Karpas-422 (cell line): ENCODE data around the gene BMERB1. TPM values are rescaled to one million over a fixed set of nuclear protein-coding genes. Genes with fewer than 3 reads are reported as not detected.

Experiments used
- DNase-seq: peaks from one replicate; pipeline ENCODE4 v3.0.0-alpha.2; 2015
- H2AFZ ChIP-seq: fragments of 200-600 bp; sonication (generic); 2 replicates; pipeline ENCODE4 v1.6.1; 2014; ENCODE audit warnings: antibody characterized with exemption, low read length, mixed read lengths
- H3K27ac ChIP-seq: fragments of 200-600 bp; sonication (generic); 2 replicates; pipeline ENCODE4 v1.5.1; 2014; ENCODE audit warnings: mild to moderate bottlenecking, low read length, moderate library complexity
- H3K27me3 ChIP-seq: fragments of 200-600 bp; sonication (generic); 2 replicates; pipeline ENCODE4 v1.6.1; 2014; ENCODE audit warnings: low read length, mixed read lengths
- H3K36me3 ChIP-seq: fragments of 200-600 bp; sonication (generic); 2 replicates; pipeline ENCODE4 v1.6.1; 2014; ENCODE audit warnings: low read length, mixed read lengths; ENCODE audit not compliant: insufficient read depth
- H3K4me1 ChIP-seq: fragments of 200-600 bp; sonication (generic); 2 replicates; pipeline ENCODE4 v1.6.1; 2014; ENCODE audit warnings: mild to moderate bottlenecking, low read length, mixed read lengths
- H3K4me2 ChIP-seq: fragments of 200-600 bp; sonication (generic); 2 replicates; pipeline ENCODE4 v1.6.1; 2014; ENCODE audit warnings: low read length, low read depth, mild to moderate bottlenecking; ENCODE audit not compliant: poor library complexity, severe bottlenecking
- H3K4me3 ChIP-seq: fragments of 200-600 bp; sonication (generic); 2 replicates; pipeline ENCODE4 v1.5.1; 2014; ENCODE audit warnings: mild to moderate bottlenecking, antibody characterized with exemption, low read length, mixed read lengths
- H3K79me2 ChIP-seq: fragments of 200-600 bp; sonication (generic); 2 replicates; pipeline ENCODE4 v1.6.1; 2014; ENCODE audit warnings: mild to moderate bottlenecking, low read length, mixed read lengths
- H3K9ac ChIP-seq: fragments of 200-600 bp; sonication (generic); 2 replicates; pipeline ENCODE4 v1.6.0; 2014; ENCODE audit warnings: low read length
- H3K9me2 ChIP-seq: fragments of 200-600 bp; sonication (generic), shearing (Covaris generic); replicated peaks from 2 replicates; pipeline ENCODE4 v1.6.0; 2014; ENCODE audit warnings: mild to moderate bottlenecking, low read length, moderate library complexity; ENCODE audit not compliant: insufficient read depth
- H3K9me3 ChIP-seq: fragments of 300-700, 200-600 bp; sonication (generic); 2 replicates; pipeline ENCODE4 v1.6.1; 2014; ENCODE audit warnings: low read length, mixed read lengths
- H4K20me1 ChIP-seq: fragments of 200-600 bp; sonication (generic); 2 replicates; pipeline ENCODE4 v1.6.1; 2014; ENCODE audit warnings: mild to moderate bottlenecking, antibody characterized with exemption, low read length, low read depth; ENCODE audit not compliant: insufficient read depth
- total RNA-seq: library from RNA; depleted of rRNA; stranded (reverse); fragments of >200 nt; shearing (Covaris generic); gene quantifications from 2 replicates; pipeline ENCODE4 v1.2.3, GENCODE V29; 2014; ENCODE audit warnings: low replicate concordance

BMERB1 gene
- total RNA-seq, 1 experiment from 2014 or later, result 0.22 TPM

GRCh38 chr16:15585956-15586355, 151.6 kb downstream of the BMERB1 start:
- H3K4me3 ChIP-seq, result no peak overlapping the region
- no peak overlapping the region for H2AFZ ChIP-seq
- H3K36me3 ChIP-seq, result peaks cover 13% of the 10 kb centered on the region; the same call in 1 of the 2 replicates
- H3K4me2 ChIP-seq, result no peak overlapping the region
- H4K20me1 ChIP-seq, result no peaks in the 10 kb centered on the region
- H3K4me1 ChIP-seq, result peaks cover 7% of the 10 kb centered on the region
- no peaks in the 10 kb centered on the region for H3K79me2 ChIP-seq
- no peak overlapping the region for H3K27ac ChIP-seq
- H3K27me3 ChIP-seq, result no peaks in the 10 kb centered on the region
- no peaks in the 10 kb centered on the region for H3K9me2 ChIP-seq
- DNase-seq, result no peak
- peaks cover 6% of the 10 kb centered on the region; the same call in 1 of the 2 replicates for H3K9me3 ChIP-seq
- no peak overlapping the region for H3K9ac ChIP-seq

DNA sequence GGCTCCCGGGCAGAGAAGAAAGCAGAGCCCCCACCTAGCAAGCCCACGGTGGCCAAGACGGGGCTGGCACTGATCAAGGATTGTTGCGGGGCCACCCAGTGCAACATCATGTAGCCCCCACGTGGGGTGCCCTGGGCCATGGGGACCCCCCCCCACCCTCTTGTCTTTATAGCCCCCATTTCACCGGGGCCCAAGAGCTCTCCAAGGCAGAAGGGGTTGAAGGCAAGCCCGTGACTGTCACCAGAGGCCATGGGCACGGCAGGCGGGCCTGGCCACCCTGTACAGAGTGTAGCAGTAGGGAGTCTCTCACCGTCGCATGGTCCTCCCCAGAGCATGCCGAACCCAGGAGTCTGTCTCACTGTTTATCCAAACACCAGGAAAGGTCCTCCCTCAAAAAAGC, 152.3 kb downstream of the BMERB1 start:
- Histone ChIP-seq H3K9ac (no peak overlapping the region), H2AFZ (no peak overlapping the region), H3K4me2 (no peak overlapping the region), H3K9me2 (no peaks in the 10 kb centered on the region), H3K36me3 (peaks cover 13% of the 10 kb centered on the region; the same call in 1 of the 2 replicates), H3K27me3 (no peaks in the 10 kb centered on the region), H3K79me2 (no peaks in the 10 kb centered on the region), H3K27ac (no peak overlapping the region), H3K9me3 (peaks cover 6% of the 10 kb centered on the region; the same call in 1 of the 2 replicates), H3K4me3 (no peak overlapping the region), H3K4me1 (peaks cover 15% of the 10 kb centered on the region), H4K20me1 (no peaks in the 10 kb centered on the region)
- no peak for DNase-seq

DNA sequence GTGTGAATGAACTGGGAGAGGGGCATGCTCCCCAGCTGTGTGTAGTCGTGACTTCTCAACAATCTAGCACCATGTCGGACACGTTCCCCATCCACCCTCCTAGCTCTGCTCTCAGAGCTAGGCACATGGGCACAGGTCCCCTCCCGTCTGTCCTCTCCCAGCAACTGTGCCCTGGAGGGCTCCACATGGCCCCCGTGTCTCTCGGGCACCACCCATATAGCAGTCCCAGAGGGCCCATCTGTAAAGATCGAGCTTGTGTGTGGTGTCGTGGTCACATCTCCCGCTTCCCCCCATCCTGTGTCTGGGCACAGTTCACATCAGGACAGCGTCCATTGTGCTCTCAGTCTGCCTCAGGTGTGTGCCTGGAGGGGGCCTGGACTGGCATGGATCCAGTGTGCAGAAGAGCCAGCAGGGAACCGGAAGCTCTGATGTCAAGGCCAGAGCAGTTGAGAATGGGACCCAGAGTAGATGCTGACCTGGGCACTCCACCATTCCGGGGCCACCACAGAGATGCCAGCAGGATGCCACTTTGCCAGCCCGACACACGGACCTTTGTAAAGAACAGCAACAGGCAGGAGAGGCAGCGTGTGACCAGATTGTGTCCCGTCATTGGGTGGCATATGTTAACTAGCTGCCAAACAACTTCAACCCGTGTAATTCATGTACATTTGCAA, 152.9 kb downstream of the BMERB1 start:
- DNase-seq, result no peak
- Histone ChIP-seq H3K4me3 (no peak overlapping the region), H3K27me3 (no peaks in the 10 kb centered on the region), H3K9me2 (no peaks in the 10 kb centered on the region), H4K20me1 (no peaks in the 10 kb centered on the region), H3K79me2 (no peaks in the 10 kb centered on the region), H3K4me2 (no peak overlapping the region), H3K4me1 (peaks cover 19% of the 10 kb centered on the region), H3K27ac (no peak overlapping the region), H3K9me3 (peaks cover 6% of the 10 kb centered on the region; the same call in 1 of the 2 replicates), H2AFZ (no peak overlapping the region), H3K9ac (no peak overlapping the region), H3K36me3 (peaks cover 13% of the 10 kb centered on the region; the same call in 1 of the 2 replicates)

DNA sequence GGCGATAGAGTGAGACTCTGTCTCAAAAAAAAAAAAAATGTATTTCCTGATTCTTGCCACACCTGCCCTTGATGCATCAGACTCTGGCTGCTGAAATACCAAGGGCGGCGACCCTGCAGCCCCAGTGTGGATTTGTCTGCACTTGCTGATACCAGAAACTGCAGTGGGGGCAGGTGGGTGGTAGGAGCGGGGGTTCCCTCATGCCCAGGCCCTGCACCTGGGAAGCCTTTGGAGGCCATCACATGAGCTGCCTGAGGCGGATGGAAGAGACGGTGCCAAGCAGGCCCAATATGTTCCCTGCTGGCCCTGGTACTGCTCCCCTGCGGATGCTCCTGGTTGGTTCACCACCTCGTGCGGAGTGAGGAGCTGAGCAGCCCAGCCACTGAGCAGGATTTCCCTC, 157.9 kb downstream of the BMERB1 start:
- no peaks in the 10 kb centered on the region; the same call in 1 of the 2 replicates for H3K9me3 ChIP-seq
- H3K27ac ChIP-seq, result peak overlapping the region; percentile 94
- H3K79me2 ChIP-seq, result no peaks in the 10 kb centered on the region
- peak overlapping the region; percentile 57; the same call in 1 of the 2 replicates for H3K9ac ChIP-seq
- peaks cover 22% of the 10 kb centered on the region for H3K36me3 ChIP-seq
- H2AFZ ChIP-seq, result no peak overlapping the region
- no peaks in the 10 kb centered on the region for H3K27me3 ChIP-seq
- DNase-seq, result peak; percentile 61
- H4K20me1 ChIP-seq, result no peaks in the 10 kb centered on the region
- no peaks in the 10 kb centered on the region for H3K9me2 ChIP-seq
- H3K4me1 ChIP-seq, result peaks cover 29% of the 10 kb centered on the region
- H3K4me2 ChIP-seq, result no peak overlapping the region
- no peak overlapping the region for H3K4me3 ChIP-seq

DNA sequence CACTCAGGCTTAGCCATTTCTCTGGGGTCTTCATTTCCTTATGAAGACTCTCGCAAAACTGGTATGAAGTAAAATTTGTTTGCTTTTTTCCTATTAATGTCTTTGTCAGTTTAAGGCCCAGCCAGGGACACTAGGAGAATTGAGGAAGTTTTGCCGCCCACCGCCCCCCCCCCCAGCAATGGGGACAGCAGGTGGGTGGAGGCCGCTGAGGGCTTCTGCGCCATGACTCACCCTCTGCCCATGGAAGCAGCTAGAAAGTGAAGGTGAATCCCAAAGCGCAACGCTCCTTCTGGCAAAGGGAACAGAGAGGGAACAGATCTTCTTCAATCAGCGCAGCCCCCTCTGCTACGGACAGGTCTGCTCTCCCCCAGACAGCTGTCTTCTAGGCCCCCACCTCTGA, 158.8 kb downstream of the BMERB1 start:
- no peak overlapping the region for H3K4me3 ChIP-seq
- H4K20me1 ChIP-seq, result no peaks in the 10 kb centered on the region
- no peaks in the 10 kb centered on the region for H3K9me2 ChIP-seq
- H3K4me1 ChIP-seq, result peaks cover 29% of the 10 kb centered on the region
- peaks cover 13% of the 10 kb centered on the region for H3K36me3 ChIP-seq
- no peaks in the 10 kb centered on the region for H3K27me3 ChIP-seq
- H3K79me2 ChIP-seq, result no peaks in the 10 kb centered on the region
- no peaks in the 10 kb centered on the region for H3K9me3 ChIP-seq
- no peak overlapping the region for H3K4me2 ChIP-seq
- H2AFZ ChIP-seq, result no peak overlapping the region
- peak overlapping the region; percentile 94 for H3K27ac ChIP-seq
- no peak overlapping the region for H3K9ac ChIP-seq
- no peak for DNase-seq

DNA sequence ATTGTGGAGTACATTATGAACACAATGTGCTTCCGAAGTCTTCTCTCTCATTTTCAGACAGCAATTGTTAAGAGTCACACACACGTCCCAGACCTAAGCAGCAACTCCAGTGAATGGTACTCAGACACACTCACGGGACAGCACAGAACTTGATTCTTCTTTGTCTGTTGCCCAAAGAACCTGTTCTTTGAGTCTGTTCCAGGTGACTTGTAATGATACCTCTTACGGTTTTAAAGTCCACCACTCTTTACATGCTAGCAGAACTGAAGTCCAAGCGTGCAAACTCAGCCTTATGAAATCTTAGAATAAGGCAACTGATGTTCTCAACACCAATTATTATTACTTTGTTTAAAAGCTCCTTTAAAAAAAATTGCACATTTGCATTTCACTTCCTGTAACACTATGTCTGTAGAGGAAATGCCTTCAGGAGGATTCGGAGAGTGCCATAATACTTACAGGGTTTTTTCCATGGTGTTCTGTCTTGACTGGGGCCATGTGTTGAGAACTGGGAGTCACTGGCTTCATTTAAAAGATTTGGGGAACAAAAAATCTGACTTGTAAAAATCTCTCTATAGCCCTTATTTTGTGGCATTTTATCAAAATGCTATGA, 160.4 kb downstream of the BMERB1 start:
- H3K36me3 ChIP-seq, result peaks cover 13% of the 10 kb centered on the region; the same call in 1 of the 2 replicates

DNA sequence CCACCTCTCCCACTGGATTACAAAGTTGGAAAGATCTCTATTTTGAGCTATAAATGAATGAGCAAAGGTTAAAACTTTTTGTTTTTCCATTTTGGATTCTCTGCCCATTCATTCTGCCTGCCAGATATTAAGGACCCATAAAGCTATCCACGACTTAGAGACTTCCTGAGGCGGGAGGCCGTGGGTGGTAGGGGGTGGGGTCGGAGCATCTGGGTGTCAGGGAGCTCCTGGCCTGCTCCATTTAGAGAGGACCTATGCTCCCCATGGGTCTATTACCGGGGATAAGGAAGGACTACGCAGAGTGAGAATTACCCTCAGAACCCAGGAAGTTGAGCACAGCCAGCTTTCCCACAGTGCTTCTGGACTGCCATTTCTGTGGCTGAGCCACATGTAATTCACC, 162.7 kb downstream of the BMERB1 start:
- Histone ChIP-seq H3K27me3 (no peaks in the 10 kb centered on the region), H3K27ac (no peak overlapping the region), H3K9me2 (no peaks in the 10 kb centered on the region), H3K79me2 (no peaks in the 10 kb centered on the region), H3K36me3 (peaks cover 15% of the 10 kb centered on the region; the same call in 1 of the 2 replicates), H3K4me3 (no peak overlapping the region), H2AFZ (no peak overlapping the region), H3K9ac (no peak overlapping the region), H3K4me1 (peaks cover 11% of the 10 kb centered on the region), H3K9me3 (no peaks in the 10 kb centered on the region), H4K20me1 (no peaks in the 10 kb centered on the region), H3K4me2 (no peak overlapping the region)
- no peak for DNase-seq

More for the DNA sequence above, 160.4 kb downstream of the BMERB1 start:
- no peak overlapping the region for H3K9ac ChIP-seq
- H4K20me1 ChIP-seq, result no peaks in the 10 kb centered on the region
- H3K27ac ChIP-seq, result peak overlapping the region; percentile 17; the same call in 1 of the 2 replicates
- no peaks in the 10 kb centered on the region for H3K27me3 ChIP-seq
- no peaks in the 10 kb centered on the region for H3K9me3 ChIP-seq
- H2AFZ ChIP-seq, result no peak overlapping the region
- H3K4me1 ChIP-seq, result peaks cover 29% of the 10 kb centered on the region
- H3K4me3 ChIP-seq, result no peak overlapping the region
- no peaks in the 10 kb centered on the region for H3K9me2 ChIP-seq
- no peak for DNase-seq
- no peaks in the 10 kb centered on the region for H3K79me2 ChIP-seq
- H3K4me2 ChIP-seq, result no peak overlapping the region

DNA sequence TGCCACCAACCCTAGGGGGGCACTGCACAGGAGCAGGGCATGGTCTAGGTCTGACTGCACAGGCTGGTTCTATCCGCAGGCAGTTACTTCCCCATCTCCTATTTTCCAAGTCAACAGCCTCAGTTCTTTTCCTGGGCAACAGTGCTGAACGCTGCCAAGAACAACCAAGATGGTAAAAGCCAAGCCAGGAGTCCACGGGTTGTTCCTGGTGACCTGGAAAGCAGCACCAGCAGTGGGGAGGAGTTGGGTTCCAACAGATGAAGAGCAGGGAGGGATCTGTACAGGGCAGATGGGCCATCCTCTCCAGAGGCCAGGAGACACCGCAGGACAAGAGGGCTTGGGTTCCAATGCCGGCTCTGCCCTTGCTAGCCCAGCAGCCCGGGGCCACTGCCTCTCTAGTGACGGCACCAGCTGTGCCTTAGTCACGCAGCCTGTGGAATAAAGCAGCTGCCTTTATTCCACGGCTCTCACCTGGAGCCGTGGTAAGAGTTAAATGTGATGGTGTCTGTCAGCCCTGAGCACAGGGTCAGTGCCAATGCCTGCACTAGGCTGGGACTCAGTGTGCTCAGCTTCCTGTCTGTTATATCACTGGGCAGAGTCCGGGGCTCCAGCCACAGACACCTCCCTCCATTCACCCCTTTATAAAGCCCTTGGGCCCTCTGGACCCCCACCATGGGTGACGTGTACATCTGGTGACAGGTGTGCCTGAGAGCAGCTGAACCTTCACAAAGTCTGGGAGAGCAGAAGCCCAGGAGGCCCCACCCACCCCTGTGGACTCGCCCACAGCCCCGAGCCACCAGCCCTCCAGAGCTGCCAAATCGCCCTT, 163.6 kb downstream of the BMERB1 start:
- peaks cover 18% of the 10 kb centered on the region; the same call in 1 of the 2 replicates for H3K36me3 ChIP-seq
- no peak overlapping the region for H3K4me2 ChIP-seq

More for the DNA sequence above, 163.6 kb downstream of the BMERB1 start:
- Histone ChIP-seq H4K20me1 (no peaks in the 10 kb centered on the region), H3K79me2 (no peaks in the 10 kb centered on the region), H3K9me2 (no peaks in the 10 kb centered on the region), H3K27me3 (no peaks in the 10 kb centered on the region), H3K9me3 (no peaks in the 10 kb centered on the region), H3K27ac (no peak overlapping the region), H3K9ac (no peak overlapping the region), H3K4me3 (no peak overlapping the region), H2AFZ (no peak overlapping the region), H3K4me1 (peaks cover 3% of the 10 kb centered on the region)
- DNase-seq, result no peak
